Skin epidermis (tissue), 12 donors: ENCODE measurements around the gene RNF187.

ENCODE experiments used
- H3K27ac ChIP-seq, 21 experiments: fragments of 200-600 bp; sonication (generic) in 11 of 21; one replicate each; pipeline ENCODE4 v1.5.0; 2020; ENCODE audit warnings: mild to moderate bottlenecking in 3 of 21, inconsistent platforms in 2 of 21, moderate library complexity in 2 of 21
- H3K4me3 ChIP-seq, 7 experiments: fragments of 200-600 bp; sonication (generic) in 2 of 7; one replicate each; pipeline ENCODE4 v1.5.0; 2020; ENCODE audit warnings: inconsistent platforms in 2 of 7, mild to moderate bottlenecking in 2 of 7, moderate library complexity in 1 of 7

The RNF187 gene

DNA sequence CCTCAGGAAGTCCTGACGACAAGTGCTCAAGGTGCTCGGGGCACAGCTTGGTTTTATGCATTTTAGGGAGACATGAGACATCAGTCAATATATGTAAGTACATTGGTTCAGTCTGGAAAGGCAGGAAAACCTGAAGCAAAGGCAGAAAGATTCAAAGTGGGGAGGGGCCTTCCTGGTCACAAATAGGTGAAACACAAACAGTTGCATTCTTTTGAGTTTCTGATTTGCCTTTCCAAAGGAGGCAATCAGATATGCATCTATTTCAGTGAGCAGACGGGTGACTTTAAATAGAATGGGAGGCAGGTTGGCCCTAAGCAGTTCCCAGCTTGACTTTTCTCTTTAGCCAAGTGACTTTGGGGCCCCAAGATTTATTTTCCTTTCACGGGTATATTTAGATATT is 8.9 kb upstream of the RNF187 start:
- Histone ChIP-seq H3K27ac (peak overlapping the region in 2 of 21 experiments; percentile 3 to 77), H3K4me3 (no peak overlapping the region)

DNA sequence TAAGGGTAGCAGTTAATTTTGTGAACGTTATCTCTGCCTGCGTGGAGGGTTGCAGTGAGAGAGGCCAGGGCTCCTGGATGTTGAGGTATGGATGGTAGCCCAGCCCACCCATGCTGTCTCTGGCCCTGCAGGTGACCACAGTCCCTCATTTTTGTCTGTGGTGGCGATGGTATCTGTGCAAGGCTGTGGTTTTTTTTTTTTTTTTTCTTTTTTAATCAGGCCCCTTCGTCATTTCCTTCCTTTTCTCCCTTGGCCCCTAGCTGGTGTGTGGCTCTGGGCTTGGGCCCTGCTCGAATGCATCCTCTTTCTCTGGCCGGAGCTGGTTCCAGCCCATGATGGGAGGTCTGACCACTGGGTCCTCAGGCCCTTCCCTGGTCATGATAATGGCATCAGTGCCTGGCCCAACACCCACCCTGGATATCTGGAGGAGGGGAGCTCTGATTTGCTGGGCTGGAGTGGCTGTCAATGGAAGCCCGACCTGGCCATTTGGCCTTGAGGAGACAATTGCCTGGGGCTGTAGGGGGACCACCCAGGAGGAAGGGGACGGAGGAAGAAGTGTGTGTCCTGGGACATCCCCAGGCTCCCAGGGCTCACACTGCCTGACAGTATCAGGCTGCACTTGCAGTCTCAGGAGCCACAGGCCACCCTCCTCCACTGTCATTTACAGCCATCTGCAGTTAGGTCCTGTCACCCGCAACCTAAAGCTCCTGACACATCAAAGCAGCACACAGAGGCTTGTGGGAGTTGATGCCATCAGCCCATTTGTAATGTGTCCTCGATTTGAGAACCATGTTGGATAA is 8.1 kb upstream of the RNF187 start:
- peak overlapping the region in 10 of 21 experiments; percentile 38 to 87 (median 66) for H3K27ac ChIP-seq
- H3K4me3 ChIP-seq = no peak overlapping the region

DNA sequence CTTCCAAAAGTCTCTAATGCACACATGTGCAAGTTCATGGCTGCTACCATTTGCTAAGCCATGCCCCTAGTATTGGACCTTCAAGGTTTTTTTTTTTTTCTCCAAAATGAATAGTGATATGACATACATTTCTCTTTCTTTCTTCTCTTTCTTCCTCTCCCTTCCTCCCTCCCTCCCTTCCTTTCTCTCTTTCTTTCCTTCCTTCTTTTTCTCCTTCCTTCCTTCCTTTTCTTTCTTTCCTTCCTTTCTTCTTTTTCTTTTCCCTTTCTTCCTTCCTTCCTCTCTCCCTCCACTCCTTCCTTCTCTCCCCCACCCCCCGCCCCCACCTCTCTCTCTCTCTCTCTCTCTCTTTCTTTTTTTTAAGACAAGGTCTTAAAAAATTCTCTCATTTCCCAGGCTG is 3.4 kb upstream of the RNF187 start:
- H3K27ac ChIP-seq = no peak overlapping the region
- H3K4me3 ChIP-seq = no peak overlapping the region

DNA sequence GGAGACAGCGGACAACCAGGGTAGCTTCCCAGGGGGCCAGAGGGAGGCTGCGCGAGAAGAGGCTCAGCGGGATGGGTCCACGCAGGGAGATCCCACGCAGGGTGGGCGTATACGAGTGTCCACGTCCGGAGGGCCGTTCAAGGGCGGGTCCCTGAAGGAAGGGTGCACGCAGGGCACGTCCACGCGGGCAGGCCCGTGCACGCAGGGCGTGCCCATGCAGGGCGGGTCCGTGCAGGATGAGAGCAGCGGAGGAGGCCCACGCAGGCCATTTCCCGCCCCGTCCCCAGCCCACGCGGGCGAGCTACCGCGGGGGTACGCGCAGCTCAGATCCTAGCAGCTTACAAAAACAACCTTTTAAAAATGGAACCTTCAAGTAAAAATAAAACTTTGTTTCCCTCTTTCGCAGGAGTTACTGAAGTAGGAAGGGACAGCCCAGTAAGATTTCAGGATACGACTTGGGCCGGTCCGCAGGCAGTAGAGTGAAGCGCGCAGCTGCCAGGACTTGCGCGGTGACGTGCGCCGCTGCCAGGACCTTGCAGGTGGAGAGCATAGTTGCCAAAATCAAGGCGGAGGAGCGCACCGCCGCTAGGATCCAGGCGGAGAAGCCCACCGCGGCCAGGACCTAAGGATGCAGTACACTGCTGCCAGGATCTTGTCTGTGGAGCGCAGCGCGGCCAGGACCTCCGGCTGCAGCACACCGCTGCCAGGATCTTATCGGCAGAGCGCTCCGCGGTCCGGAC is 416 bp upstream of the RNF187 start:
- H3K27ac ChIP-seq = peak overlapping the region; percentile 96 to 100 (median 100)
- peak overlapping the region; percentile 54 to 89 (median 72) for H3K4me3 ChIP-seq

DNA sequence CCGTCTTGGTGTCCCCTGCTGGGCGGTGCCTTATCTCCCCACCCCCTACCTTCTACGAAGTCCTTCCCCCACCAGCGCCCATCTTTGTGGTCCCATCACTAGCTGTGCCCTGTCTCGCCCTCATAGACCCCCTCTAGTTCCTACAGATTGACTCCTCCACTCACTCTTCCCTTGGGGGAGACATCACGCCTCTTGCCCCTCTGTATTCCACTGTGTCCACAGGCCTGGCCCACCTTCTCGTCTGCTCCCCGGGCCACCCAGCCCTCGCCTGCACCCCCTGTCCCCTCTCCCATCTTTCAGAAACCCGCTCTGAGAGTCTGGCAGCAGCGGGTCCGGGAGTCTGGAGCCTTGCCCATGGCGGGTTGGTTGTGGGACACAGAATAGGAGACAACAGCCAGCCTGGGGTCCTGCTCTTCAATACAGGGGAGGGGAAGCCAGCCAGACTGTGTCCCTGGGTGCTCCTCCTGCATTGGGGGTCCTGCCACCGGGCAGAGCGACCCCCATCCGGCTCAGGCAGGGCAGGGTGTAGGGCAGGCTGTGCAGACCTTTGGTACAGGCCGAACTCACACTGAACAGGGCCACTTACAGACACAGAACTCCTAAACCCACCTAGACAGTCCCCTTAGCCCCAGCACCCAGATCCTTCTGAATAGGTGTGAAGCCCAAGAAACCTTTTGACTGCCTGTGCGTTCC is 1.1 kb downstream of the RNF187 start:
- peak overlapping the region in 20 of 21 experiments; percentile 68 to 100 (median 100) for H3K27ac ChIP-seq
- H3K4me3 ChIP-seq = peak overlapping the region; percentile 54 to 89 (median 72)

DNA sequence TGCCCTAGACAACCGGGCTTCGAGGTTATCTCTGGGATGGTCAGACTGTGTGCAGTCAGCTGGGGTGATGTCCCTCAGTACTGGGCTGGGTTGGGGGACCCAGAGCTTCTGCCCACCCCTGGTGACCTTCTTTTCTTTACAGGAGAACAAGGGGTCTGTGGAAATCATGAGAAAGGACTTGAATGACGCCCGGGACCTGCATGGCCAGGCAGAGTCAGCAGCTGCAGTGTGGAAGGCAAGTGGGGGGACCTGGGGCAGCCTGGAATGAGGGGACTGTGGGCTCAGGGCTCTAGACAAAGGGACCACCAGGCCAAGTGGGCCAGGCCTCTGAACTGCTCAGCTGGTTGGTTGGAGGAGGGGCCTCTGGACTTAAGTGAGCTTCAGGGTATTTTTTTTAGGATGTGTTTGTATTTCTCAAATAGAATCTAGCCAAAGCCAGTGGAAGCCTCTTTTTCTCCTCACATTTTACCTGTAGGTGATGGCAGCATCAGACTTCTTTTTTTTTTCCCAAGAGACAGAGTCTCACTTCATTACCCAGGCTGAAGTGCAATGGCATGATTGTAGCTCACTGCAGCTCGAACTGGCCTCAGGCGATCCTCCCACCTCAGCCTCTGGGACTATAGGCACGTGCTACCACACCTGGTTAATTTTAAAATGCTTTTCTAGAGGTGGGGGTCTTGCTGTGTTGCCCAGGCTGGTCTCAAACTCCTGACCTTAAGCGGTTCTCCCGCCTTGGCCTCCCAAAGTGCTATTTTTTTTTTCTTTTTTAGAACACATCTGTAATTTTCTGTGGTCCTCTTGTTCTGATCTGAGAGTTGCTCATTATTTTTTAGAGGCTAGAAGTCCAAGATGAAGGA is 1.9 kb downstream of the RNF187 start:
- Histone ChIP-seq H3K27ac (peak overlapping the region in 9 of 21 experiments; percentile 85 to 100 (median 100)), H3K4me3 (peak overlapping the region in 4 of 7 experiments; percentile 56 to 89 (median 82))

DNA sequence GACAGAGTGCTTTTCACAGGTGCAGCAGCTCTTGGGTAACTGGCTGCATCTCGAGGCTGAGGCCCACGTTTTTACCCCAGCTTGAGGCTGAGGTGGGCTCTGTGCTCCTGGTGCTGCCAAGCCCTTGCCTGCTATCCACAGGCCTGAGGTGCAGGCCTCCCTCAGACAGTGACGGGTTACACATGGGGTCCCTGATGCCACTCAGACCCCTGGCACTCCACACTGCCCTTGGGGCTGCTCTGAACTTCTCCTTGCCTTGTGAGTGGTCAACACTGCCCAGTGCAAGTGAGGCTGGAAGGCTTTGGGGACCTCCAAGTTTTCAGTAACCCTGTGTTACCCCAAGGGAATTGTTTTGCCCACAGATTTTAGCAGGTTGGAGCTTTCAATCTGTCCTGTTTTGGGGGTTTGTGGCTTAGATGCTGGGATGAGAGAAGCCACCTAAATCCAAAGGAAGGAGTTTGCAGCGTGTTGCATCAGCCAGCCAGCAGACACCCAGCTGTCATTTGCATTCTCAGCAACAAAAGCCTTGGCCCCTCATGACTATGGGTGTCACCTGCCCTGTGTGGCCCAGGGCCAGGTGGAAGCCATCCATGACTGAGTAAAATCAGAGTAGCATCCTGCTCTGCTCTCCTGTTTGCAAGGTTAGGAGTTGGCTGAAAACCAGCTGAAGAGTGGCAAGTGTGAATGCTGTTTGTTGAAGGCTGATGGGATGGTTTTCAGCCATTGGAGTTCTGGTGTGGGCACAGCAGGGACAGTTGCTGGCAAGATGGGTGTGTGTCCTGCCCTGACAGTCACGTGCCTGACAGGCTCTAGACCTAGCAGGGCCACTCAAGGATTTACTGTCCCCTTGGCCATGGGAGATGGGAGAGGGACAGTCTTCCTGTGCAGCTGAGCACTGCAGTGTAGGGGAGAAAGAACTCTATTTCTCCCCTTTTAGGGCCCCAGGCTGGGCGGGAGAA is 3.2 kb downstream of the RNF187 start:
- H3K4me3 ChIP-seq = no peak overlapping the region
- H3K27ac ChIP-seq = peak overlapping the region in 1 of 21 experiments; percentile 30

DNA sequence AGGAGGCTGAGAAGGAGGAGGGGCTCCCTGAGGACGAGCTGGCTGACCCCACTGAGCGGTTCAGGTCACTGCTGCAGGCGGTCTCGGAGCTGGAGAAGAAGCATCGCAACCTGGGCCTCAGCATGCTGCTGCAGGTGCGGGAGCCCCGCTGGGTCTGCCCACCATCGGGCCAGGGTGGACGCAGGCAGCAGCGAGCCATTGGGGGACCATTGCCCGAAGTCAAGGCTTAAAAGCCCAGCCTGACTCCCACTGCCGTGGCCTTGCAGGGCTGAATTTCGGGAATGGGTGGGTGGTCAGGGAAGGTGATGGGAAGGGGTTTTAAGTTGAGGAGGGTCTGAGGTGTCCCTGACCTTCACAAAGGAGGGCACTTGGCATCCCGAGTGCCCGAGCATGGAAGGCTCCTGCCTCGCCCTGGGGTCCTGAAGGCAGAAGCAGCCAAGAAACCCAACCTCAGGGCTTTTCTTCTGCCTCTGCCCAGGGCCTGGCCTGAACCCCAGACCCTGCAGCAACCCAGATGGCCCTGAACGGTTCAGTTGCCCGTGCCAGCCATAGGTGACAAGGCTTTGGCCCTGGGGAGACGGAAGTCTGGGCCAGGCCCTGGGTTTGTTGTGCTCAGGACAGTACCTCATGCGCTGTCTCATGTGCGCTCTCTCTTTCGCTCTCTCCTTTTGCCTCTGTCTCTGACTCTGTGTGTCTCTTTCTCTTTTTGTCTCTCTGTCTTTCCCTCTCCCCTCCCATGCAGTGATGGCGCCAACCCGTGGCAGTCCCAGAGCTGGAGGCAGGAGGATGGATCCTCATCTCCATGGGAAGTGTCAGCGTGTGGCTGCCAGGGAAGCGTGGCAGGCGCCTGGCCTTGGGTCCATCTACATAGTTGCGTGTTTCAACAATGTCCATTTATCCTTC is 6.2 kb downstream of the RNF187 start:
- H3K4me3 ChIP-seq = no peak overlapping the region
- H3K27ac ChIP-seq = no peak overlapping the region

DNA sequence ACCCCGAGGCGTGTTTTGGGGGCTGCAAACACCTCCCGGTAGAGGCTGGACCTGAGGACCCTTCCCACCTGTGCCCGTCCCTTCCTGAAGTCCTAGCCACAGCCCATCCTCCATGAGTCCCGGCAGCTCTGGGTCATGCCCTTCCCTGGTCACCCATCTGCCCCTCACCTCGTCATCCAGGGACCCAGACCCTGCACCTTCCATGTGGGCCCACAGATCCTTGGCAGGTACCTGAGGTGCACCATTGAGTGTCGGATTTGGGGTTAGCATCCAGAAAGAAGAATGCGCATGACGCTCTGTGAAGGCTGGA is 6.8 kb downstream of the RNF187 start:
- H3K27ac ChIP-seq = no peak overlapping the region
- H3K4me3 ChIP-seq = no peak overlapping the region

DNA sequence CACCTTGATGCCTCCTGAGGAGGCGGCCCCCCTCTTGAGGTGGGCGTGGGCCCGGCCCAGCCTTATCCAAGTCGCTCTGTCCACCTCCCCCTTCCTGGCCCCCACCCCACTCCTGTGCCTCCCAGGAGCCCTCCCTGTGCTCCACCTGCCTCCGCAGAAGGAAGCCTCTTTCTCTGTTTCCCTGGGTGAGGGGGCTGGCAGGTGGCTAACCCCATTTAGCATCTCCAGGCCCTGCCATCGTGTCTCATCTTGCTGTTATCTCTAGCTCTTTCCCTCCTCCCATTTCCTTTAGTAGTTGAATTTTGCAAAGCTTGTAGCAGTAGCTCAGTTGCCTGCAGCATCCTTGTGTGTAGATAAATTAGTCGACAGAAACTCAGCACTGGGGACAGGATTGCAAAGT is 7.2 kb downstream of the RNF187 start:
- Histone ChIP-seq H3K4me3 (no peak overlapping the region), H3K27ac (no peak overlapping the region)

DNA sequence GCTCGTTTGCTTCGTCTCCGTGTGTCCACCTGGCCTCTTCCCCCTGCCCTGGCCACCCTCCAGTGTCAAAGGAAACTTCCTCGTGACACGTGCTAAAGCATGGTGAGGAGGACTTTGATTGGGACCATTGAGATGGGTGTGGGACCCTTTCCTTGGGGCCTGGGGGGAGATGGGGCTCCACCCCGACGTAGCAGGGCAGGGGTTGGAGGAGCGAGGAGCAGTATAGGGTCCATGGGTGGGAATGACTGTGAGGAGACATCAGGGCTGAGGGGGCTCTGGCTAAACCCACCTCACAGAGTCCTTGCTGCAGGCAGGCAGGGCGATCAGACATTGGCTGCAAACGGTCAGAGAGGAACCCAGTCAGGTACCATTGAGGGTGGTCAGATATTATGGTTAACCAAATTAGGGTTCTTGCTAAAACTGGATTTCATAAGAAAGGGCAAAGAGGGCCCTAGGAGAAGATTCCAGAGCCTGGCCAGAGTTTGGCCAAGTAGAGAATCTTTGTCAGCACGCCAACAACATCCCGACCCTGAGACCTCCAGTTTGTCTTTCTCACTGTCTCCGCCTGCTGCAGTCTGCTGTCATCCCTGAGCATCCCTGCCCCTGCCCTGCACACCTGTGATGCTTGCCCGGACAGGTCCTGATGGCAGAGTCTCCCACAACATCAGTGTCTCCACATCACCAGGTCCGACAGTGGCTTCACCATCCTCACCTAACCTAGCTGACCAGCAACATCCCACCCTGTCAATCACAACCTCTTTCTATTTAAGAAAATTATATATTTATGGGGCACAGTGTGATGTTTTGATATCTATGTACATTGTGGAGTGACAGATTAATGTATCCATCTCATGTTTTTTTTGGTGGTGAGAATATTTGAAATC is 8.0 kb downstream of the RNF187 start:
- Histone ChIP-seq H3K27ac (no peak overlapping the region), H3K4me3 (no peak overlapping the region)

DNA sequence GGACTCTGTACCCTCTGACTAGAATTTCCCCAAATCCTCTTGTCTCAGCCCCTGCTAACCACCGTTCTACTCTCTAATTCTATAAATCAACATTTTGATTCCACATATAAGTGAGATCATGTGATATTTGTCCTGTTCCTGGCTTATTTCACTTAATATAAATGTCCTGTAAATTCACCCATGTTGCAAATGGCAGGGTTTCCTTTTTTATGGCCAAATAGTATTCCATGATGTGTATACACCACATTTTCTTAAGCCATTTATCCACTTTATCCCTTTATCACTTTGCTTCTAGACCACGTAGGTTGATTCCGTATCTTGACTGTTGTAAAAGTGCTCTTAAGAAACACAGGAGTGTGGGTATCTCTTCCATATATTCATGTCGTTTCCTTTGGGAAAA is 8.9 kb downstream of the RNF187 start:
- no peak overlapping the region for H3K27ac ChIP-seq
- H3K4me3 ChIP-seq = no peak overlapping the region

DNA sequence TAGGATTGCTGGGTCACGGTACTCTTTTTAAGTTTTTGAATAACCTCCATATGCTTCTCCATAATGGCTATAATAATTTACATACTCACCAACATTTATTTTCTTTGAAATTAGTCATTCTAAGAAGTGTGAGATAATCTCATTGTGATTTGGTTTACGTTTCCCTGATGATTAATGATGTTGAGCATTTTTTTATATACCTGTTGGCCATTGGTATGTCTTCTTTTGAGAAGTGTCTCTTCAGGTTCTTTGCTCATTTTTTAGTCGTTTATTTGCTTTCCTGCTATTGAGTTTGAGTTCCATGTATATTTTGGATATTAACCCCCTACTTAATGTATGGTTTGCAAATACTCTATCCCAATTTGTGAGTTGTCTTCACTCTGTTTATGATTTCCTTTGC is 9.3 kb downstream of the RNF187 start:
- Histone ChIP-seq H3K4me3 (no peak overlapping the region), H3K27ac (no peak overlapping the region)

DNA sequence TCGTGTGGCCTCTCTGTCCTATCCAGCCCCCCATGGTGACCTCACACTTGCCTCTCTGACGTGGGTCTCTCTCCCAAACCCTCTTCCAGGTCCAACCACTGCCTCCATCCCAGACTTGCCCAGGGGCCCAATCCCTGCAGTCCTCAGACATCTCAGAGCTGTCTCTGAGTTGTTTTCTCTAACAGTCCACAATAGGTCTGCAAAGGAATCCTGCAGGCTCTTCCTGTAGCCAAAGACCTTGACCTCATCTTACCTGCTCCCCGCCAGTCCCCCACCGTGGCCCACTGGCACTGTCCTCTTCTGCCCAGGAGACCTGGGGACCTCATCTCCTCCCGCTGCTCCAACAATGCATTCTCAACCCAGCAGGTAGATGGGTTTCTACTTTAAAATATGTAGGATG is 10.0 kb downstream of the RNF187 start:
- no peak overlapping the region for H3K4me3 ChIP-seq
- no peak overlapping the region for H3K27ac ChIP-seq

DNA sequence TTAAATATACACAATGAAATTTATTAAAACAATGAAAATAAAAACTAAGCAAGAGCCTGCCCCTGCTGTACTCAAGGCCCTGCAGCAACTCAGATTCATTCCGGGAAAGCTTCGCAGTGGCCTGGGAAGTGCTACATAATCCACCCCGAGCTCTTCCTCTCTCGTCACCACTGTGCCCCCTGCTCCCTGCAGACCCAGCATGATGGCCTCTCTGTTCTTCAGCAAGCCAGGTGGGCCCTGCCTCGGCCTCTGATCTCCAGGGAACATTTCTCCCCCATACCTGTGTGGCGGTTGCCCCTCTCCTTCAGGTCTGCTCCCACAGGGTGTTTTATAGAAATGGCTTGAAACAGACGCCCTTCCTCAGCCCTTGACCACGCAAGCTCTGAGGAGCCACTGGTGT is 10.6 kb downstream of the RNF187 start:
- no peak overlapping the region for H3K4me3 ChIP-seq
- H3K27ac ChIP-seq = no peak overlapping the region

DNA sequence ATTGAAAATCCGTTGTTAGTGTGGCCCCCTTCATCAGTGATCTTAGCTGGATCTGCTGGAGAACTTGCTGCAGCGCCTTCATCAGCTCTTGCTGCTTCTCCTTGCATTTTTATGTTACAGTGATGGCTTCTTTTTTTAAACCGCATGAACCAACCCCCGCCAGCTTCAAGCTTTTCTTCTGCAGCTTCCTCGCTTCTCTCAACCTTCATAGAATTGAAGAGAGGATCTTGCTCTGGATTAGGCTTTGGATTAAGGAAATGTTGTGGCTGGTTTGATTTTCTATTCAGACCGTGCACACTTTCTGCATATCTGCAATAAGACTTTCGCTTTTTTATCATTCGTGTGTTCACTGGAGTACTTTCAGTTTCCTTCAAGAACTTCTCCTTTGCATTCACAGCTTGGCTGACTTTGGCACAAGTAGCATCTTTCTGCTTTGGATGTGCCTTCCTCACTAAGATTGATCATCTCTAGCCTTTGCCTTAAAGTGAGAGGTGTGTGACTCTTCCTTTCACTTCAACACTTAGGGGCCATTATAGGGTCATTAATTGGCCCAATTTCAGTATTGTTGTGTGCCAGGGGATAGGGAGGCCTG is 13.1 kb downstream of the RNF187 start:
- H3K27ac ChIP-seq = peak overlapping the region in 2 of 21 experiments; percentile 16 to 39
- peak overlapping the region in 2 of 7 experiments; percentile 2 to 11 for H3K4me3 ChIP-seq
